Measurements from ENCODE around the gene ATP9A.

DNA sequence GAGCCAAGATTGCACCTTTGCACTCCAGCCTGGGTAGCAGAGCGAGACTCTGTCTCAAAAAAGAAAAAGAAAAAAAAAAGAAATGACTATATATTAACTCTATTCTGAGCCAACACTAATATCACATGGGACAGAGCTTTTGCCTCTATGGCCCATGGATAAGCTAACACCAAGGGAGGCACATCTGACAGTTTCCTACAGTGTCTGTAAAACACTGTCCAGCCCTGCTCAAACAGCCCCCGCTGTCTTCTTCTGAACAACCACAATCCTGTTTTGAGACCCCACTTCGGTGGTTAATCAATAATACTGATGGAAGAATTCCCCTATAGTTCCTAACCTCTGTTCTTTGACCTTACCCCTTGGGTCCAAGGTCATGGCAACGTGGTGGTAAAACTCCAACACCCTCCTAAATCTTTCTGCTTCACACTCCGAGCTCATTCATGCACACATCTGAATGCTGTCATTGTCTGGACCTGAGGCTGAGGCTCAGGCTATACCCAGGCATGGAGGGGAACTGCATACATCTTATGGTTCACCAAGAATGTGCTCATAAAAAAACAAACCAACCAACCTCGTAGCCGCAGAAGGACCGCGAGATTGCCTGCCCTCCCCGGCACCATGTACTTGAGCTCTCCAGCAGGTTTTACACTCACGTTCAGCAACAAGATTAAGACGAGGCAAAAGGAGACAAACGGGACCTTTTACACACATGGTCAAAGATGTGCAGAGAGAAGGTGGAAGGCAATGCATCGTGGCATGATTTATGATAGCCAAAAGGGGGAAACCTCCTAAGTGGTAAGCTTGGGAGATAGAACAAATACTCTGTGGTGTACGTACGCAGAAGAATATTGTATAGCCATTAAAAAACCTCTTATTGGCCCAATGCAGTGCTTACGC lies 120.3 kb downstream of the ATP9A start:
- TF ChIP-seq, protein P1, sequence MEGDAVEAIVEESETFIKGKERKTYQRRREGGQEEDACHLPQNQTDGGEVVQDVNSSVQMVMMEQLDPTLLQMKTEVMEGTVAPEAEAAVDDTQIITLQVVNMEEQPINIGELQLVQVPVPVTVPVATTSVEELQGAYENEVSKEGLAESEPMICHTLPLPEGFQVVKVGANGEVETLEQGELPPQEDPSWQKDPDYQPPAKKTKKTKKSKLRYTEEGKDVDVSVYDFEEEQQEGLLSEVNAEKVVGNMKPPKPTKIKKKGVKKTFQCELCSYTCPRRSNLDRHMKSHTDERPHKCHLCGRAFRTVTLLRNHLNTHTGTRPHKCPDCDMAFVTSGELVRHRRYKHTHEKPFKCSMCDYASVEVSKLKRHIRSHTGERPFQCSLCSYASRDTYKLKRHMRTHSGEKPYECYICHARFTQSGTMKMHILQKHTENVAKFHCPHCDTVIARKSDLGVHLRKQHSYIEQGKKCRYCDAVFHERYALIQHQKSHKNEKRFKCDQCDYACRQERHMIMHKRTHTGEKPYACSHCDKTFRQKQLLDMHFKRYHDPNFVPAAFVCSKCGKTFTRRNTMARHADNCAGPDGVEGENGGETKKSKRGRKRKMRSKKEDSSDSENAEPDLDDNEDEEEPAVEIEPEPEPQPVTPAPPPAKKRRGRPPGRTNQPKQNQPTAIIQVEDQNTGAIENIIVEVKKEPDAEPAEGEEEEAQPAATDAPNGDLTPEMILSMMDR (IDR thresholded peaks at IDR 0.05): no peak
- no peak for TF ChIP-seq POLR2A (IDR thresholded peaks at IDR 0.05)

Data from testis (tissue), 2 donors.